ENCODE data around the gene RBMS3.

Gene RBMS3

DNA sequence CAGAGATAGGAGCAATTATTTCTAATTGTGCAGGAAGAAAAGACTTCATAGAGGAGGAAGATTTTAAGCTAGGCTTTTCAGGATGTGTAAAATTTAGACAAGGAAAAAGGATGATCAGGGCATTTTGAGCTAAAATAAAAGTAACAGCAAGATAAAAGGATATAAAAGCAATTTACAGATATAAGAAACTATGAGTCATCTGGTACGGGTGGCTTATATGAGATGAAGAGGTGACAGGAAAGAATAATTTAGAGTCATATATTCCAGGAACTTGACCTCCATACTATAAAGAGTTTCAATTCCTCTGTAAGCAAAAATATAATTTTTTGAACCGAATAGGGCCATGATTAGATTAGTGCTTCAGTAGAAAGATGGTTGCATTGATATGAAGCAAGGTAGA is 273.7 kb downstream of the RBMS3 start:
- TF ChIP-seq, protein P1, sequence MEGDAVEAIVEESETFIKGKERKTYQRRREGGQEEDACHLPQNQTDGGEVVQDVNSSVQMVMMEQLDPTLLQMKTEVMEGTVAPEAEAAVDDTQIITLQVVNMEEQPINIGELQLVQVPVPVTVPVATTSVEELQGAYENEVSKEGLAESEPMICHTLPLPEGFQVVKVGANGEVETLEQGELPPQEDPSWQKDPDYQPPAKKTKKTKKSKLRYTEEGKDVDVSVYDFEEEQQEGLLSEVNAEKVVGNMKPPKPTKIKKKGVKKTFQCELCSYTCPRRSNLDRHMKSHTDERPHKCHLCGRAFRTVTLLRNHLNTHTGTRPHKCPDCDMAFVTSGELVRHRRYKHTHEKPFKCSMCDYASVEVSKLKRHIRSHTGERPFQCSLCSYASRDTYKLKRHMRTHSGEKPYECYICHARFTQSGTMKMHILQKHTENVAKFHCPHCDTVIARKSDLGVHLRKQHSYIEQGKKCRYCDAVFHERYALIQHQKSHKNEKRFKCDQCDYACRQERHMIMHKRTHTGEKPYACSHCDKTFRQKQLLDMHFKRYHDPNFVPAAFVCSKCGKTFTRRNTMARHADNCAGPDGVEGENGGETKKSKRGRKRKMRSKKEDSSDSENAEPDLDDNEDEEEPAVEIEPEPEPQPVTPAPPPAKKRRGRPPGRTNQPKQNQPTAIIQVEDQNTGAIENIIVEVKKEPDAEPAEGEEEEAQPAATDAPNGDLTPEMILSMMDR (IDR thresholded peaks at IDR 0.05; ENCODE audit: control insufficient read depth, extremely low read depth, insufficient read depth): no peak
- no peak for DNase-seq (ENCODE audit: low read depth)
- H3K4me3 ChIP-seq (ENCODE audit: low read depth, low read length): no peak overlapping the region

DNA sequence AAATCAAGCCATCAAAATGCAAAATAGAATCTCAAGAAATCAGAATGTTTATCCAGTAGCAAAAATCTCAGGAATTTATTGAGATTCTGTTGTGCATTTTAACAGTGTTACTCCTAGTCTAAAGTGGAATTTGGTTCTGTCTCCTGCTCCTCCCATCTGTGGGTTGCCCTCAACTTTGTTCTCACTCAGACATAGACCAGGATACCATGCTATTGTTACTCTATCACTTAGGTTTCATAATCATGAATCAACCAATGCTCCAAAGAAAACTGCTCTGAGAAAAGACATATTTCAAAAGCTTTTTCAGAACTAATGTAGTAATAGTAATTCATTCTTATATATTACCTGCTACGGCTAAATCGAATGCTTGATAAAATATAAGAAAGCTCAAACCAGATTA is 274.7 kb downstream of the RBMS3 start:
- TF ChIP-seq, protein P1 (IDR thresholded peaks at IDR 0.05; ENCODE audit: control insufficient read depth, extremely low read depth, insufficient read depth): no peak
- DNase-seq (ENCODE audit: low read depth): no peak

DNA sequence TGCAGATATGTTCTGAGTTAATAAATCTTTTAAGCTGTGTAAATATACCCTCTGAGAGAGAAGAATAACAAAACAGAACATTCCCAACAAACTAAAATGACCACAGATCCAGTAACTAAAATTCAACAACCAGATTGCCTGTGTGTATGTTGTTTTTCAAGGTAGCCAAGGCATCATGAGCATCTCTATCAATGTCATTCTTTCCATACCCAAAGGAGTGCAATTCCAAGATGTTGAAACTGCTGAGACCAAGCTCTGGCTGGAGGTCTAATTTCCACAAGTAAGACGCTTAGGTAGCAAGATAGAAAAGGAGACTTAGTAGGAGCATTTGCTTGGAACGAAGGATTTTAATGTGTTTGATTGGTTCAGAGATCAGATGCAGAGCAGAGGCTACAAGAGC is 276.3 kb downstream of the RBMS3 start:
- DNase-seq (ENCODE audit: low read depth): no peak
- H3K4me3 ChIP-seq (ENCODE audit: low read depth, low read length): no peak overlapping the region
- TF ChIP-seq, protein P1 (IDR thresholded peaks at IDR 0.05; ENCODE audit: control insufficient read depth, extremely low read depth, insufficient read depth): no peak

More for the DNA sequence above, 274.7 kb downstream of the RBMS3 start:
- no peak overlapping the region for H3K4me3 ChIP-seq (ENCODE audit: low read depth, low read length)

DNA sequence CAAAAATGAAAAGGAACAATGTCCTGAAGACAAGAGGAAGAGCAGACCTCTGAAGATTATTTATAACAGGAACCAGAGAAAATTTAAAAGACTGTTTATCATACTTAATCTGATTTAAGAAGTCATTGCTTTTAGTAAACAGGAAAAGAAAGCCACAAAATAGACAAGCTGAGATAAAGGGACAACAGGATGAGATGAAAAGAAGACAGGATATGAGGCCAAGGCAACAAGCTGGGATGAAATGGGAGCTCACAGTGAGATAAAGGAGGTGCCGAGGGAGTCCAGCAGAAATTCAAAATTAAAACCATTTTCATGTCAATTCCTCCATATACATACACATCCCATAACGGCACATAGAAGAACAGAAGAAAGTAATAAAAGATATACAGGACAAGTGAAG is 277.0 kb downstream of the RBMS3 start:
- TF ChIP-seq, protein P1 (IDR thresholded peaks at IDR 0.05; ENCODE audit: control insufficient read depth, extremely low read depth, insufficient read depth): no peak

DNA sequence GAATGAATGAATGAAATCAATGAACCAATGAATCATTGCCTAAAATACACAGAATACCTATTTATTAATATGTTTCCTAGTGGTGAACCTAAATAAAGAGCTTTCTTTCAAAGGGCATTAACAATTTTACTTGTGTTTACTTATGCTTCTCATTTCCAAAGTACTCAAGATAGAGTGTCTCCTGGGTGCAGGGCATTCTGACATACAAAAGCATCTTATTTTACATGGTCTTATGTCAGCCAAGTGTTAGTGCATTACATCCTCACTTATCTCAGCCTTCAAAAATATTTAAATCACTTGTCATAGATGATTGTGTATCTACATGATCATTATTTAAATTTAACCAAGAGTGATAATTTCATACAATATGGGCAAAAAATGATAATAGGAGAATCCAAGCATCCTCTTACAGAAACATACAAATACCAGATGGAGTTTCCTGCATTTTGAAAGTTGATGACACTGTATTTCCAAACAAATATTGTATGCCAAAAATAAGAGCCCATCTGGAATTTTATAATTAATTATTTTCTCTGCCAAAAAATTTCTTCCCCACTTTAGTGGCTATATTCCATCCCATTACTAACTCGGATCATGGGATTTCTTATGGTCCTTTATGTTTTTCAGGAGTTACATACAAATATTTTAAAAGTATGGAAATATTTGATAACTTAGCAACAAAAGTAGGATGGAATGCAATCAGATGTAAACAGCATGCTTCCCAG is 279.0 kb downstream of the RBMS3 start:
- TF ChIP-seq, protein P1 (IDR thresholded peaks at IDR 0.05; ENCODE audit: control insufficient read depth, extremely low read depth, insufficient read depth): no peak
- H3K4me3 ChIP-seq (ENCODE audit: low read depth, low read length): no peak overlapping the region
- DNase-seq (ENCODE audit: low read depth): no peak

More for the DNA sequence above, 277.0 kb downstream of the RBMS3 start:
- H3K4me3 ChIP-seq (ENCODE audit: low read depth, low read length): no peak overlapping the region
- no peak for DNase-seq (ENCODE audit: low read depth)

DNA sequence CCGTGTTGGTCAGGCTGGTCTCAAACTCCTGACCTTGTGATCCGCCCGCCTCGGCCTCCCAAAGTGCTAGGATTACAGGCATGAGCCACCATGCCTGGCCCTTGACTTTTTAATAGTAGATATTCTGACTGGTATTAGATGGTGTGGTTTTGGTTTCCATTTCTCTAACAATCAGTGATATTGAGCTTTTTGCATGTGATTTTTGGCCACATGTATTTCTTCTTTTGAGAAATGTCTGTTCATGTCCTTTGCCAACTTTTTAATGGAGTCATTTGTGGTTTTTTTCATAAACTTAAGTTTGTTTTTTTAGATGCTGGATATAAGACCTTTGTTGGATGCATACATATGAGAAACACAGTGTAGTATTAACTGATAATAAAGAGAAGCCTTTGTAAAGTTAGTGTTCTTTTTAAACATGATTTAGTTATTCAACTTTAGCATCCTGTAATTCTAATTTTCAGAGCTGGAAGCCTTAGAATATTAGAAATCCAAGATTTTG is 280.8 kb downstream of the RBMS3 start:
- DNase-seq (ENCODE audit: low read depth): no peak
- TF ChIP-seq, protein P1 (IDR thresholded peaks at IDR 0.05; ENCODE audit: control insufficient read depth, extremely low read depth, insufficient read depth): no peak

DNA sequence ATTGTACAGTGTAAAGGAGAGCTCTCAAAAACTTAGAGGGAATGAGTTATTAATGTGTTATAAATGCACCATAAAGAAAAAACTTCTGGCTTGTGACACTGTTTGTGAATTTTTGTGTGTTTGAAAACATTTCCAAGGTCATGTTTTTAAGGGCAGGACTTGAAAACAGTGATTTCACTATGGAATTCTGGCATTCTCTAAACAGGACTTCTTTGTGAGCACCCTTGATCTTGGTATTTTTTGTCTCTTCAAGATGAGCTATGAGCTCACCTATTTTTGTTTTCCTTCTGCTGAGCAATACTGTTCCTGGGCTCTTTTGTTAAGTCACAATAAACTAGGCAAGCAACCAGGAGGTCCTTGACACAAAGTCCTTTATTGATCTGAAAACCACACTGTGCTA is 284.4 kb downstream of the RBMS3 start:
- no peak overlapping the region for H3K4me3 ChIP-seq (ENCODE audit: low read depth, low read length)
- DNase-seq (ENCODE audit: low read depth): no peak
- TF ChIP-seq, protein P1 (IDR thresholded peaks at IDR 0.05; ENCODE audit: control insufficient read depth, extremely low read depth, insufficient read depth): no peak

More for the DNA sequence above, 280.8 kb downstream of the RBMS3 start:
- H3K4me3 ChIP-seq (ENCODE audit: low read depth, low read length): no peak overlapping the region

Measured in LNCaP clone FGC (cell line).